Cerebellar cortex (tissue), 1 donor: ENCODE results near the gene ARF1.

ENCODE experiments used
- DNase-seq: peaks from one replicate; pipeline ENCODE4 v3.0.0-alpha.2; 2015; ENCODE audit warnings: low spot score

Gene ARF1

GRCh38 chr1:228071839-228072657, 10.5 kb upstream of the ARF1 start:
- no peak for DNase-seq

- DNase-seq, result no peak
Observed at GRCh38 chr1:228072658-228073043, 9.9 kb upstream of the ARF1 start.

GRCh38 chr1:228073061-228073856, 9.2 kb upstream of the ARF1 start:
- DNase-seq, result no peak

- DNase-seq, result no peak
Observed at GRCh38 chr1:228073857-228074545, 8.5 kb upstream of the ARF1 start.

GRCh38 chr1:228074954-228075730, 7.4 kb upstream of the ARF1 start:
- no peak for DNase-seq

- DNase-seq, result no peak
Observed at GRCh38 chr1:228075801-228076271, 6.7 kb upstream of the ARF1 start.

- DNase-seq, result no peak
Observed at GRCh38 chr1:228076796-228077430, 5.6 kb upstream of the ARF1 start.

- no peak for DNase-seq
Observed at GRCh38 chr1:228077565-228078330, 4.8 kb upstream of the ARF1 start.

- DNase-seq, result no peak
Observed at GRCh38 chr1:228079013-228079412, 3.5 kb upstream of the ARF1 start.

GRCh38 chr1:228079601-228080263, 2.8 kb upstream of the ARF1 start:
- no peak for DNase-seq

- DNase-seq, result no peak
Observed at GRCh38 chr1:228081144-228081543, 1.4 kb upstream of the ARF1 start.

- DNase-seq, result peak; percentile 59
Observed at GRCh38 chr1:228081578-228082213, 812 bp upstream of the ARF1 start.

- no peak for DNase-seq
Observed at GRCh38 chr1:228082918-228083870, 686 bp downstream of the ARF1 start.

- no peak for DNase-seq
Observed at GRCh38 chr1:228083871-228084278, 1.4 kb downstream of the ARF1 start.

GRCh38 chr1:228084325-228084724, 1.8 kb downstream of the ARF1 start:
- no peak for DNase-seq

- no peak for DNase-seq
Observed at GRCh38 chr1:228084797-228085196, 2.3 kb downstream of the ARF1 start.

- DNase-seq, result no peak
Observed at GRCh38 chr1:228085287-228085951, 2.9 kb downstream of the ARF1 start.

- DNase-seq, result no peak
Observed at GRCh38 chr1:228087771-228088251, 5.3 kb downstream of the ARF1 start.
